Measurements from ENCODE around the gene PCGF1.

The PCGF1 gene

GRCh38 chr2:74536166-74536950, 28.9 kb upstream of the PCGF1 start:
- no peak for DNase-seq (ENCODE audit: low read depth in 3 of 3)

- no peak for DNase-seq (ENCODE audit: low read depth in 3 of 3)
Observed at GRCh38 chr2:74535440-74535965, 28.0 kb upstream of the PCGF1 start.

GRCh38 chr2:74534411-74534810, 26.9 kb upstream of the PCGF1 start:
- no peak for DNase-seq (ENCODE audit: low read depth in 3 of 3)

DNA sequence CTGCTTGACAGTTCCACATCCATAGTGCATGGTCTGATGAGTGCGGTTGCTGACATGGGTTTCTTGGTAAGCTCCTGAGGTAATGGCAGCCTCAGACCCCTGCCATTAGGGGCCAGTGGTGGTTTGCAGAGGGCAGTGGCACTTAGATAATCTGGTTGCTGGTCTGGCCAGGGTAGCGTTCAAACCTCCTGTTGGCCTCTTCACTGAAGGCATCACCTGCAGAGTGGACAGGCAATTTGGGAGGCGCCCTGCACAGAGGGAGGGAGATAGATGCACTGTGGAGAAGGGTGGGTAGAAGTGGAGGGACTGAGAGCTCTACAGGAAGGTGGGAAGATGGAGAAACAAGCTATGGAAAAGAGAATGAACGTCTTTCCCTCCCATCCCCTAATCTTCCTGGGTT, 26.0 kb upstream of the PCGF1 start:
- no peak for DNase-seq (ENCODE audit: low read depth in 3 of 3)

DNA sequence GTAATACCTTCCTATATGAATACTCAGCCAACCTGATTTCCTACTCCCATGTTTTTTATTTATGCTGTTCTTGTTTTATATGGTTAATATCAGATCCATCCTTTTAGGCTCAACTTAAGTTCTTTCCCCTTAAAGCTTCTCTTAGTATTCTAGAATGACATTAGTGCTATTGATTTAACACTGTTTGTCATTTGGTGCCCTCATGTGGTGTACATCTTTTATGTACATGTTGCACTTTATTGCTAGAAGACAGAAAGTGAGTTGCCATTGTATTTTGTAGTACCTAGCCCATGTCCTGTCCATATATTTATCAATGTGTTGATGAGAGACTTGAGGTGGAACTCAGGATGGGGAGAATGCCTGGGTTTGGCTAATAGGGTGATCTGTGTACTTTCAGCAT, 24.7 kb upstream of the PCGF1 start:
- no peak for DNase-seq (ENCODE audit: low read depth in 3 of 3)

DNA sequence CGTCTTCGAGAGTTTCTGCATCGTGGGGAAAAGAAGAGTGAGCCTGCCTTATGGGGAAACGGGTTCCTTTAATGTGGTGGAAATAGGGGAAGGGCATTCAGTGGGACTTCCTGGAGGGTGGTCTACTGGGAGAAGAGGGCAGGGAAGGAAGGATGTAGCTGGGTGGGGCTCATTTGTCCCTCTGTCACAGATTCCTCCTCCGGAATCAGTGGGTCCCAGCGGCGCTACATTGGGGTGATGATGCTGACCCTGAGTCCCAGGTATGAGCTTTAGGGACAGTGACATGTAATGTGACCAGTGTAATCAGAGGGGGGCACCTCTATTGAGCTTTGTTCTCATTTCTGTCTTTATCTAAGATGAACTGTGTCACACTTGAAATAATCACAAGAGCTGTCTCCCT, 24.2 kb upstream of the PCGF1 start:
- DNase-seq (ENCODE audit: low read depth in 3 of 3), result no peak

GRCh38 chr2:74530239-74531187, 23.0 kb upstream of the PCGF1 start:
- no peak for DNase-seq (ENCODE audit: low read depth in 3 of 3)

- DNase-seq (ENCODE audit: low read depth in 3 of 3), result peak; percentile 70 to 78 (median 78)
Observed at GRCh38 chr2:74529357-74530238, 22.1 kb upstream of the PCGF1 start, which contains the start of the genes AUP1 and HTRA2. TSS of gene AUP1 (minus strand) at chr2:74529706. CDS start at chr2:74529629, 77 bp downstream. TSS of gene HTRA2 (plus strand) at chr2:74529933. CDS start at chr2:74530007, 74 bp downstream.

DNA sequence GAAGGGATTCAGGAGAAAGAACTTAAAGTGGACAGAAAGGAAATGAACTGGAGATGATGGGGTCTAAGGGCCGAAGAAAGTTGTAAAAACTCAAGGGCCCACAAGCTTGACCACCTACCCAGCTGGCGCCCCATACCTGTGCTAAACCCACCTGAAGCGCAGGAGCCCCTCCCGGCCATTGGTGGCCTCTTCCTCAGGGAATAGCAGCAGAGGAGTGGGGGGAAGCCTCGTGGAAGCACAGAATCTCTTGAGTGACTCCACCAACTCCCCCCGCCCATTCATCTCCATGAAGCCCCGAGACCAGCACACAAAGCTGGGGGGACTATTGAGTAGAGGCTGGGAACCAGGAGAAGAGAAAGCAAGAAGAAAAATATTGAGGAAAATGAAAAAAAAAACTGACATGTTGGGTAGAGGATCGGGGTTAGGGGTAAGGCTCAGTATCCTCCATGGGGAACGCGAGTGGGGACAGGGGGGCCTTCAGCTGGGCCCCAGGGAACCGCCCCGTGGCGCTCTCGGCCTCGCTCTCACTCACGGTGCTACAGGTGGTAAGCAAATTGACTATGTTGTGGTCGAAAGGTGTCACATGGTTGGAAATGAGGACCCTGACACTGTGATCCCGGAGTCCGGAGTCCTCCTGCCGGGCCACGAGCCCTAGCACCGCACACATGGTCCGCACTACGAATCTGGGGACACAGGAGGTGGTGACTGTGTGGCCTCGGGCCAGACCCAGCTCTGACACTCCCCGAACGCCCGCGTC, 21.3 kb upstream of the PCGF1 start:
- no peak for DNase-seq (ENCODE audit: low read depth in 3 of 3)

DNA sequence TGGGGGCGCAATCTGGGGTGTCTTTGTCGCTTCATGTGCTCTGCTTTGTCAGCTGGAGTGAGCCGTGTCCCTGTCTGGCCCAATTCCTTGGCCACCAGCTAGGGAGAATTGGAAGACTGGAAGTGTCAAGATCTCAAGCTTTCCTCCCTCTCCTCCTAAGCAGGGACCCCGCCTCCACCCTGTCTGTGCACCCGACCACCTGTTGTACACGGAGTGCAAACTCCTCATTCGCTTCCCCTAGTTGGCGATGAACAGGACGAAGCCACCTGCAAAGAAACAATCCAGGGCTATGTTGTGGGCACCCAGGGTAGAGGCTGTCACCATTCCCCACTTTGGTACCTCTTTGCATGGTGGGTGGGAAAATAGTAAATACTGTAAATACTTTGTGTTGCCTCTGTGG, 20.2 kb upstream of the PCGF1 start:
- DNase-seq (ENCODE audit: low read depth in 3 of 3), result no peak

- no peak for DNase-seq (ENCODE audit: low read depth in 3 of 3)
Observed at GRCh38 chr2:74526649-74527230, 19.2 kb upstream of the PCGF1 start.

- no peak for DNase-seq (ENCODE audit: low read depth in 3 of 3)
Observed at GRCh38 chr2:74525717-74526648, 18.5 kb upstream of the PCGF1 start, which contains the start of gene DQX1. TSS of gene DQX1 (minus strand) at chr2:74526231. CDS start at chr2:74525729, 502 bp downstream.

DNA sequence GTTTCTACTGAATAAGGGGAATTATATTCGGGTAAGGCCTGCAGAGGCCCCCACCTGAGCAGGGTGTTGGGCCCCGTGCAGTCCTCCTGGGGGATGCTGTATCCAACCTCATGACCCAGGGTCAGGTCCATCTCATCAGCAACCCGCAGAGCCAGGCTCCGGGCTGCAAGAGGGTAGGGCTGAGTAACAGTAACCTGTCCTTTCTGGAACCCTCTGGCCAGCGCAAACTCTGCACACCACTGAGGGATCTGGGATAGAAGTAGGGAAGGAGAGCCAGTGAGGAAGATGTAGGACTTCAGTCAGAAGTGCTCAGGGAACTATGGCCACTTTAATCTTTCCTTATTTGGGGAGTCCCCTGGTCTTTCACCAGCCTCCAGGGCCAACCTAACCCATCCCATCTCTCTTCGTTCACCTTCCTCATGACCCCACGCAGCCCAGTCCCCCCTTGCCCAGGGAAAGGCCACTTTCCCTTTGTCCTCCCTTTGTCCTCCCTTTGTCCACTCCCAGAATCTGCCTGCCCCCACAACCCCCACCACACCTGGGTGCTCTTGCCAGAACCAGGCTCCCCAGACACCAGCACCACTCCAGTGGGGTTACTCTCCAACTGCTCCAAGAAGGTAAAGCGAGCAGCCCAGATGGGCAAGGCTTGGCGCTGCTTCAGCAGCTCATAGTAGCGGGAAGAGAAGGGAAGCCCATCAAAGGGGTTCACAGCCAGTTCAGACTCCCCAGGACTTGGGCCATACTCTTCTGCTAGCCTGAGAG, 17.6 kb upstream of the PCGF1 start:
- DNase-seq (ENCODE audit: low read depth in 3 of 3), result no peak

DNA sequence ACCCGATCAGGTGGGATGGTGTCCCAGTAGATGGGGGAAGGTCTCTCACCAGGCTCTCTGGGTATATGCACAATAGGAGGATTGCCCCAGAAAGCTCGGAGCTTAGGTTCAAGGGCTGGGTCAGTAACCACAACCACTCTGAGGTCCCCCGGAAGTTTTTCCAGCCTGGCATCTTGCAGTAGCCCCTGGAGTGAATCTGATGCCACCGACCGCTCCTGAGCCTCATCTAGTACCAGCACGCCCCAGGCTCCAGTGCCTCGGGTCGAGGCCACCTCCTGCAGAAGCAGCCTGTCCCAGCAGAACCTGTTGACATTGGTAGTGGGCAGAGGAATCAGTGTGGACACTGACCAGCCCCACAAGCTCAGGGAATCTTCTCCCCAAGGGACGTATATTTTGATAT, 16.5 kb upstream of the PCGF1 start:
- DNase-seq (ENCODE audit: low read depth in 3 of 3), result no peak

DNA sequence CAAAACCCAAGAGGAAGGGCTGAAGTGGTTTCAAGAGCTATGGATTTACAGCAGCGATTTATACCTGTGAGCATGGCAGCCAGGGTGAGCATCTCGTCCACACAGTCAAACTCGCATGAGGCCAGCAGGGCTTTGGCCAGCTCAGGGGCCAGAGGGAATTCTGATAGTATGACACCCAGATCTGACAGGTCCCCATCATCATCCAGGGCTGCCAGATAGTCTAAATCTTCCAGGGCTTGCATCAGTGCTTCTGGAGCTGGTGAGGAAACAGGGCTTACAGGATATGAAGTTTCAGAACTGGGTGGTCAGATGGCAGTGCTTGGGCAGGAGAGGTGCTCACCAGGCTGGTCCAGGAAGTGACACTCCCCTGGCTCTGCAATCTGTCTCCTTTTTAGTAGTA, 15.0 kb upstream of the PCGF1 start:
- no peak for DNase-seq (ENCODE audit: low read depth in 3 of 3)

DNA sequence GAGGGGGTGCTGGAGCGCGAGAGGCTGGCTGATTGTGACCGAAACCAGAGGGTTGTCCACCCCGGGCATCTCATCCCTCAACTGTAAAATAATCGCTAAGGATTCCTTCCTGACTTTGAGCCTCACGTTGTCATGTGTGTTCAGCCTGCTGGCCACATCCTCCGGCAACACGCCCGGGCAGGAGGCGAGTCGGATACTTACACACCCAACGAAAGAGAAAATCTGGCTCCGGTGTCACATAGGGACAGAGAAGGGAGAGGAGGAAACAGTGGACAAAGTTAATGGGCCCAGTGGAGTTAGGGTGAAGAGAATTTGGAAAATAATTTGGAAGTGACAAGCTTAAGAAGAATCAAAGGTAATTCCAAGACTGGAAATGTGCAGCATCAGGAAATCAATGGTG, 9.2 kb upstream of the PCGF1 start:
- no peak for DNase-seq (ENCODE audit: low read depth in 3 of 3)

DNA sequence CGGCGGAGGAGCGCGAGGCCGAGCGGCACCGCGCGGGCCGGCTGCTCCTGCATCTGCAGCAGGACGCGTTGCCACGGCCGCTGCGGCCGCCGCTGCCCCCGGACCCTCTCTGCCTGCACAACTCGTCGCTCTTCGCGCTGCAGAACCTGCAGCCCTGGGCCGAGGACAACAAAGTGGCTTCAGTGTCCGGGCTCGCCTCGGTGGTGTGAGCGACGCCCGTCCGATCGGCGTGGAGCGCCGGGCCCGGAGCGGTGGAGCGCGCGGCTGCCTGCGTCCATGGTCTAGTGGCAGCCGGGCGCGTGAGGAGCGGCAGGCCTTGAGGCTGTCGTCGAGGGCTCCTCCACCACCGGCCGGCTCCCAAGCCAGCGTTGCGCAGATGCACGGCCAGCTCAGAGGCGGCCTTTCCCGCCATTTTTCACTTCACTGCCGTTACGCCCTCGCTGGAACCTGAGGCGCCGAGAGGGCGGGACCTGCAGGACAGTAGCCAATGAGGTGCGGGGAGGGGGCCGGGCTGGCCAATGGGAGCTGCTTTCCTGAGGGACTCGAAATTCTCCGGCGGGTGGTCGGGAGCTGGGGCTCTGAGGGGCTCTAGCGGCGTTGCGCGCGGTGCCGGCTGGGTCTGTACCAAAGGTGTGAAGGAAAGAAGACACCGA, 8.6 kb upstream of the PCGF1 start:
- DNase-seq (ENCODE audit: low read depth in 3 of 3), result peak in 2 of 3 experiments; percentile 51 to 70
